Left colon (tissue), 2 donors: Measurements from ENCODE around the gene HOTAIR. TPM values are rescaled to one million over a fixed set of nuclear protein-coding genes. Genes with fewer than 3 reads are reported as not detected.

ENCODE experiments used
- ATAC-seq: fragments of 200-7000 bp; cut with Tn5 transposase; one replicate; pipeline ENCODE4 v1.9.1; 2020; ENCODE audit warnings: mild to moderate bottlenecking, moderate library complexity
- DNase-seq, 2 donors: peaks; one replicate each; pipeline ENCODE4 v3.0.0-alpha.2; 2020
- intact Hi-C, 2 donors: fragments of 100-400 bp; cut with DNase I in 1 of 2; cut with micrococcal nuclease in 1 of 2; formaldehyde crosslinking; loops; one replicate each; pipeline versions ENCODE4 v1.11.2 to v1.14.0; 2022; cut with DNase I, micrococcal nuclease
- total RNA-seq, 2 donors: library from RNA; stranded (reverse); fragmentation: NEBNext Ultra II Directional; extraction: Animal tissue kit (Norgen Biotek cat#: 25700); gene quantifications; one replicate each; pipeline ENCODE4 v1.2.1, GENCODE V29; 2021
- donor health status: DM: no; HTN: no; CAD: no.
- donor health status: DM: yes; HTN: yes; CAD: no.

The HOTAIR gene
- total RNA-seq, 2 donors from 2014 or later: not detected

DNA sequence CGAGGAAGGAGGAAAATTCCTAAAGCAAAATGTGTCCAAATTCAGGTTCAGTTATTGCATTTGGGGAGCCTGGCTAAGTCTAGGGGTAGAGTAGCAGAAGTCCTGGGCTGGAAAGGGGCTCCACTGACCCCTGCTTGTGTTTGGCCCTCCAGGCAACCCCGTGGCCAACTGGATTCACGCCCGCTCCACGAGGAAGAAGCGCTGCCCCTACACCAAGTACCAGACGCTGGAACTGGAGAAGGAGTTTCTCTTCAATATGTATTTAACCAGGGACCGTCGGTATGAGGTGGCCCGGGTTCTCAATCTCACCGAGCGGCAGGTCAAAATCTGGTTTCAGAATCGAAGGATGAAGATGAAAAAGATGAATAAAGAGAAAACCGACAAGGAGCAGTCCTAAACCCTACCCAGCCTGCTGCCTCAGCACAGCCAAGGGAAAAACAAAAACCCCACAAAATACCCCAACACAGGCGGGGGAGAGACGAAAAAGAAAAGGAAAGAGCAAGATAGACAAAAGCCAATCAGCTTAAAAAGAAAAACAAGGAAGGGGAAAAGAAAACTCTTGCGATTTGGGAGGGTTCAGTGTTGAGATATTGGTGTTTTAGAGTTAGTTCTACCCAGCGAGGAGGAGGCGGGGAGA lies 27.6 kb upstream of the HOTAIR start:
- ATAC-seq: no peak
- DNase-seq: no peak
- intact Hi-C loops: no loop called here

DNA sequence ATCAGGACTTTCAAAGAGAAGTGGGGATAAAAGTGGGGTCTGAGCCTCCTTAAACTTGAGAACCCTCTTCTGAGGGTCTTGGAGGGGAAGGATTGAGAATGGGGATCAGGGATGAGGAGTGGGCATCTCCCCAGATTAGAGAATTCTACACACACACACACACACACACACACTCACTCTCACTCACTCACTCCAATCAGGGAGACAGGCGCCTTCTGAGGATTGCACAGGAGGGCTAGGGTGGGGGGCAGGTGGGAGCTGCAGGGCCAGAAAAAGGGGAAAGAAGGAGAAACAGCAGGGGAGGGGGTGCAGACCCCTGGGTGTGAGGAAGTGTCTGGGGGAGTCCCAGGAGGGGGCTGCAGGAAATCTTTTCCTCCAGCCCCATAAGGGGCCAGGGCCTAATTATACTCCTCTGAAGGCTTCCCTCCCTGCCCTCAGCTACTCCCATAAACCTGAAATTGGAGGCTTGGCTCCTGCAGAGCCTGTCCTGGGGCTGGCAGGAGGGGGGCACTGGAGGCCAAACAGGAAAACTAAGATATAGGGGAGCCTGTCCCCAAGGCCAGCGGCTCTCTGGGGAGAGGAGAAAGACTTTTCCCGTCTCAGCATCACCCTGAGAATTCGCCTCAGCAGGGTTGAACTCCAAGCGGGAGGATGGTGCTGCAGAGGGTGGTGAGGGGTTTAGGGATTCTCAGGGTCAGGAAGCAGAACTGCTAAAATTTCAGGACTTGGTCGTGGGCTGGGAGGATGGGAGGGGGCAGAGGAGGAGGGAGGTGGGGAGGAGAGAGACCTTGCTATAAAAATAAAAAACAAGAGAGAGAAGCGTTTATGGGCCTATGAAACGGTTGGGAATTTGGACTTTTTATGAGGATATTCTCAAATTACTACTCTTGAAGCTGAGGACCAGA lies 26.8 kb upstream of the HOTAIR start:
- DNase-seq: no peak
- intact Hi-C loops: no loop called here
- ATAC-seq: no peak

DNA sequence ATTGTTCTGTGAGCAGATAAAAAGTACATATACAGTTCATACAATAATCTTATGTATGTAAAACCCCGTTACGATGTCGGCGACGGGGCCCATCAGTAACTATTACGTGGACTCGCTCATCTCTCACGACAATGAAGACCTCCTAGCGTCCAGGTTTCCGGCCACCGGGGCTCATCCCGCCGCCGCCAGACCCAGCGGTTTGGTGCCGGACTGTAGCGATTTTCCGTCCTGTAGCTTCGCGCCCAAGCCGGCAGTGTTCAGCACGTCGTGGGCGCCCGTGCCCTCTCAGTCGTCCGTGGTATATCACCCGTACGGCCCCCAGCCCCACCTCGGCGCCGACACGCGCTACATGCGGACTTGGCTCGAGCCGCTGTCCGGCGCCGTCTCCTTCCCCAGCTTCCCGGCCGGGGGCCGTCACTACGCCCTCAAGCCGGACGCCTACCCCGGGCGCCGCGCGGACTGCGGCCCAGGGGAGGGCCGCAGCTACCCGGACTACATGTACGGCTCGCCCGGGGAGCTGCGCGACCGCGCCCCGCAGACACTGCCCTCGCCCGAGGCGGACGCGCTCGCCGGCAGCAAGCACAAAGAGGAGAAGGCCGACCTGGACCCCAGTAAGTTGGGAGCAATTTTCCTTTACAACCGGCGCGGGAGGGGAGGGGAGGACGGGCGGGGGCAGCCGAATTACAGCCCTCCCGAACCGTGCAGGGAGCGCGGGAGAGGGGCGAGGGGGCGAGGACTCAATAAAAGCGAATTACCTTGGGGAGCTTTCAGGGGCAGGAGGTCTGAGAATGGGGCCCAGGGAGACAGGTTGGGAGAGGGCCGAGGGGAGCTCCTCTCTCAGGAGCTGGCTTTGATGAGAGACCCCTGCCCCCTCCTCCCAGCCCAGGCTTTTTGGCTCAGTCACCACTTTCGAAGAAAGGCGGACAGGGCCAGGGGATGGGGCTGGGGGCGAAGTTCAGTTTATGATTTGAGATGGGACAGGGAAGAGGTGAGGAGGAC lies 25.7 kb upstream of the HOTAIR start, which contains the start of gene HOXC9:
Gene HOXC9, plus strand, starts transcription at position 46 of the 999 bp plus-strand sequence. Its CDS starts 28 bp downstream, at position 74.
- ATAC-seq: no peak
- no peak for DNase-seq
- intact Hi-C loops: no loop called here

DNA sequence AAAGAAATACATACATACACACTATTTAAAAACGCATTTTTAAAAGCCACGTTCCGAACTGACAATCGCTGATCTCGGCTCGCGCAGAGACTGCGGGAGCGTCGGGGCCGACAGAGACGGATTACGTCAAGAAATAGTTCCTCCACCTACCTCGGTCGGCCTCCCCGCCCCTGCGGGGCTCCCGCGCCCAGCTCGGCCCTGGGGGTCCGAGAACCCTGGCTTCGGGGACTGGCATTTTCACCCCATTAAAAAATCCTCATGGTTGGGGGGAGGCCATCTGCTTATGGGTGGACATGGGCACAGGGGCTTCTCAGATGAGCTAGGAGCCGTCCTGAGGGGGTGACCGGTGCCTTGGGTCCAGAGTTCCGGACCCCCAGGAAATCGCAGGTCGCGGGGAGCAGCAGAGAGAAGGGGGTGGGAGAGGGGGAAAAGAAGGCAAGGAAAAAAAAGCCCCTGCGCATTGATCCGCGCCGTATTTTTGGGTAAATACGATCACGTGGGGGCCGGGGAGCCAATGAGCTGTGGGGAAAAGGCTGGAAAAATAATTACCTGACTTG lies 24.9 kb upstream of the HOTAIR start:
- intact Hi-C loops: no loop called here
- DNase-seq (no peak), ATAC-seq (no peak)

DNA sequence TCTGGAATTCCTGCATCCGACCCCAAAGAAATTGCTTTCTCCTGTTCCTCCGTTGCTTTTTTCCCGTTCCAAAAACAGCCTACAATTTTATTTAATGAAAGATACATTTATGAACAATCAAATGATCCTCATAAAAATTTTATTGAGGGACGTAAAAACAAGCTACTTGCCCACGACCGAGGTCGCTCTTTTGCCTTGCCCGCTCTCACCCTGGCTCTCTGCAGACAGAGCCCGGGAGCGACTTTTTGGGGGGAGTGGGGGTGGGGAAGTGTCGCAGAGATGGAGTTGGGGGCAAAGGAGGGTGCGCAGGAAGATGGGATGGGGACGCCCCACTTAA lies 24.1 kb upstream of the HOTAIR start:
- intact Hi-C loops: no loop called here
- no peak for ATAC-seq
- DNase-seq: no peak

DNA sequence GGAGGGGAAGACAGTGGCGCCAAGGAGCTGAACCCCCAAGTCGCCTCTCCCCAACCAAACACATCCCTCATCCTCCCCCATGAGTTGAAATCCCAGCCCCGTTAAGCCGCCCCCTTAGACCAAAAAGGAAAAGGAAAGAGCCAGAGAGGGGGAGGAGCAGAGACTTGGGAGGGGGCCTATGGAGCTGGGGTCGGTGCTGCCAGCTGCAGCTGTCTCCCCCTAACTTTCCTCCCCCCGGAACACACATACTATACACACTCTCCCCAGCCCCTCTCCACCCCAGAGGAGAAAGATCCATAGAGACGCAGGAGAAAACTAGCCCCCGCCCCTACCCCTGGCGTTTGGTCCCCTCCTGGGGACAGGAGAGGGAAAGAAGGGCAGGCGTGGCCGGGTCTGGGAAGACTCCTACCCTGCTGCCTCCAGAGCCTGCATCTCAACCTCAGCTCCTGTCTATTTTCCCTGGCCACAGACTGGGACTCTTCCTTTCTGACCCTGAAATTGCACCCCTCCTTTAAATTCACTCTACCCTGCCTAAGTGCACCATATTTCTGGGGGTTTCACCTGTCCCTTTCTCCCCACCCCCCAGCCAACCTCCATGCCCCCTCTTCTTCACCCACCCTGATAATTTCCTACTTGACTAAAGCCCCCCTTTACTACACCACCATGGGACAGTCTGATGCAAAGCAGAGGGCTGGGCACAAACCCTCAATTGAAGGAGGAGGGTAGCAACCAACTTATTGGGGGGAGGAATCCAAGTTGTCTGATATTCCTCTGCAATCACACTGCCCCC lies 23.6 kb upstream of the HOTAIR start:
- intact Hi-C loops: no loop called here
- no peak for DNase-seq
- ATAC-seq: no peak

DNA sequence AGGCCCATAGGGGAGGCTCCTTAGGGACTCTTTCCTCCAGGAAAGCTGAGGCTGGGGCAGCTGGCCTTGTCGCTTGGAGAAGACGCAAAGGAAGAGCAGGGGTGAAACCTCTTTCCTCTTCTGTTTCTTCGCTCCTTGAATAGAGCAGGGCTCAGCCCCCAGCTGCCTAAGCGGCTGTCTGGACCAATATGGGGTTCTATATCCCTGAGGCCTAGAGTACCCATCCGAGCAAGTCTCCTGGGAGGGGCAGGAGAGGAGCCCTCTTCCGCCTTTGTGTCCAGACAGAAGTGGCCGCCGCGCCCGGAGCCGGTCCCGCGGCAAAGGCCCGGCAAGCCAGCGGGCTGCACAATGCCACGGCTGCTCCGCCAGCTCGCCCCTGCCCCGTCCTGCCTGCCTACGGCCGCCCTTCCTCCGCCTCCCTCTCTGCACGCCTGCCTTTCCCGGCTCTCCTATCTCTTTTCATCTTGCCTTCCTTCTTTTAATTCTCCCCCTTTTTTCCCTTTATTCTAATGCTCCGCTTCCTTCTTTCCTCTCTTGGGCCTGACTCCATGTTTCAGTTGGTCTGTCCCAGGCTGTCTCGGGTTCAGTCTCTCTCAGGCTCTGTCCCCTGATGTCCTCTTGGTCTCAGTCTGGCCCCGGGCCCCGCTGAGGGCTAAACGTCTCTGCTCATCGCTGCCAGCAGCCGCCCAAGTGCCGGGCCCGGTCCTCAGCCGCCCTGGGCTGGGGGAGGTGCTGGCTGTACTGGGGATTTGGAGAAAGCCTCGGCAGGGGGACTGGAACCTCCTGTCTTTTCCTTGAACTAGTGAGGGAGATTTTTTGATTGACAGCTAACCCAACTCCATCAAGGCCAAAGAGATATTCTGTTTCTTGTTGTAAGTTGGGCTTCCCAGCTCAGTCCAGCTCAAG lies 22.7 kb upstream of the HOTAIR start:
- no peak for ATAC-seq

DNA sequence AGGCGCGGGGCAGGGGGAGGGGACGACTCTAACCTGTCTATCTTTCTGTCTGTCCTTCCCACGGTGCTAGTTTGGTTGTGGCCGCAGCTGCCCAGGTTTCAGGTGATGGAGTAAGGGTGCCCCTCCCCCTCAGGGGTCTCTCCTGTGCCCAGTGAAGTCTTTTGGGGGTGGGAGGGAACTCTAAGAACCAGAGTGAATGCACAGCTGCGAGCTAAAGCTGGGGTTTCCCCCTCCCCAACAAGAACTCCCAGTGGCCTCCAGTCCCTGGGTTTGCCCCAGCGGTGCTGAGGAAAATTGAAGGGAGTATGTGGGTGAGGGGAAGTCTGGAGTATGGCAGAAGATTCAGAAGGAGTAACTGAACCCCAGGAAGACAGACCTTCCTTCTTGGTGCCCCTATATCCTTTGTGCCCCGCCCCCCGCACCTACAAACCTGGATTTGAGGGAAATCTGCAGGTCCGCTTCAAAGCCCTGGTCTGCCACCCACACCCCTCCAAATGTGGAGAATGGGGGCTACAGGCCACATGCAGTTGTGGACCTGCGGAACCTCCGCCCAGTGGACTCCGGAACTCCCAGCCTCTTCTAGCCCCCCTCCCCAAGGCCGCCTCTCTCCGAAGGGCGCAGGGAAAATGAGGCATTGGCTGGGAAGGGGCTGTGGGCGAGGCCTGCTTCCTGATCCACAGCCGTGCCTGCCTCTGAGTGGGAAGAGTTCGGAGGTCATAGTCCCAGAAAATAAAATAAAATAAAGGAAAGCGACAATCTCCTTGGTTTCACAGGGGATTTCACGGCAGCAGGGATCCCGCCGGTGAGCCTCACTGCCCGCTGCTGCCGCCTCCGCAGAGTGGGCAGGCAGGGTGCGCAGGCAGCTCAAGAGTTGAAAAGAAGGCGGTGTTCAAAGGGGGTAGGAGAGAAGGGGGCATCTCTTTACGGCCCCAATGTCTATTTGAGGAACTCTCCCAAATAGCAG lies 21.8 kb upstream of the HOTAIR start:
- intact Hi-C loops: no loop called here
- DNase-seq: no peak

More for the DNA sequence above, 22.7 kb upstream of the HOTAIR start:
- intact Hi-C loops: no loop called here
- no peak for DNase-seq

DNA sequence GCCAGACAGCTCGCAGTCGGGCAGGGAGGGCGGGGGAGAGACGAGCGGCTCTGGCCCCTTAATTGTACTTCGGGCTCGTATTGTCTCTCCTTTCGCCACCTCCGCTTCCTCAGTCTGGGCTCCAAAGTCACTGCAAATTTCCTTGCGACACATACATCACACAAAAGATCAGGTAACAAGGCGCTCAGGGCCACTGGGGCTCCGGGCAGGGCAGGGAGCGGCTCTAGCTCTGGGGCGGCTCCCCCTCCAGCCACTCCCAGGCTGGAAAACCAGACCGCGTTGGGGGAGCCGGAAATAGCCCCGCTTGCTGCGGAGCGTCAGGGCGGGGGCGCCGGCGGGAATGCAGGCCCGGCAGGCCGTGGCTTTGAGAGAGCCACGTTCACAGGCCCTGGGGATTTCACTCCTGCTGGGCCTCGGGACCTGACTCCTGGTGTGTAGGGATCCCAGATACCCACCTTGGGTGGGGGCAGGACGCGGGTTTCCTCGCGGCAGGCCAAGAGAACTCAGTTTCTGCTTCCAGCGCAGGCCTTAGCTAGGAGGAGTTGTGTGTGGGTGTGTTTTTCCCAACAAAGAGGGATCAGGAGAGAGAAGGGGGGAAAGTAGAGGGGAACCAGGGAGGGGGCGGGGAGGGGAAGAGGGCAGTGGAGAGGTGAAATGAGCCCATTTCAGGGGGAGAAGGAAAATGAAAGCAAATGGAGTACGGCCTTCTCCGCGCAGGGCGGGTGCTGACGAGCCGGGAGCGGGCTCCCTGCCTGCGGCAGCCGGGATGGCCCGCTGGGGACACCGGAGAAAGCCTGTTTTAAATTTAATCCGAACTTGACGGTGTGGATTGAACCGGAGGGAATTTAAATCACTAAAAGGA lies 20.9 kb upstream of the HOTAIR start:
- DNase-seq (no peak), ATAC-seq (peak; percentile 63)
- intact Hi-C loops: no loop called here

More for the DNA sequence above, 21.8 kb upstream of the HOTAIR start:
- ATAC-seq: no peak

DNA sequence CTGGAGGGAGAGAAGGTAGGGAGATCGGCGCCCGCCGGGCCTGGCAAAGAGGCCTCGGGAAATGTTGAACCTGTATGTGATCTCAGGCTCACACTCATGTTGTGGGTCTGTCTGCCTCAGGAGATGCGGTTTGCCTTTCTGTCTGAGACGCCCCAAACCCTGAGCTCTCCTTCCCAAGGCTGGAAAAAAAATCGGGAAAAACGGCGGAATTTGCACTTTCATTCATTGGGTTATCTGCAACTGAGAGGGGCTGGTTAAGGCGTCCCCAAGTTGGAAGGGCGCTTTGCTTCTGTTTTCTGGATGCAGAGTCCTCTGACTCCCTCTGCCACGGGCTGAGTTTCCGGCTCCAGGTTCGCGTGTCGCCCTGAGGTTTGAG lies 20.2 kb upstream of the HOTAIR start:
- DNase-seq (no peak), ATAC-seq (no peak)
- intact Hi-C loops: no loop called here

DNA sequence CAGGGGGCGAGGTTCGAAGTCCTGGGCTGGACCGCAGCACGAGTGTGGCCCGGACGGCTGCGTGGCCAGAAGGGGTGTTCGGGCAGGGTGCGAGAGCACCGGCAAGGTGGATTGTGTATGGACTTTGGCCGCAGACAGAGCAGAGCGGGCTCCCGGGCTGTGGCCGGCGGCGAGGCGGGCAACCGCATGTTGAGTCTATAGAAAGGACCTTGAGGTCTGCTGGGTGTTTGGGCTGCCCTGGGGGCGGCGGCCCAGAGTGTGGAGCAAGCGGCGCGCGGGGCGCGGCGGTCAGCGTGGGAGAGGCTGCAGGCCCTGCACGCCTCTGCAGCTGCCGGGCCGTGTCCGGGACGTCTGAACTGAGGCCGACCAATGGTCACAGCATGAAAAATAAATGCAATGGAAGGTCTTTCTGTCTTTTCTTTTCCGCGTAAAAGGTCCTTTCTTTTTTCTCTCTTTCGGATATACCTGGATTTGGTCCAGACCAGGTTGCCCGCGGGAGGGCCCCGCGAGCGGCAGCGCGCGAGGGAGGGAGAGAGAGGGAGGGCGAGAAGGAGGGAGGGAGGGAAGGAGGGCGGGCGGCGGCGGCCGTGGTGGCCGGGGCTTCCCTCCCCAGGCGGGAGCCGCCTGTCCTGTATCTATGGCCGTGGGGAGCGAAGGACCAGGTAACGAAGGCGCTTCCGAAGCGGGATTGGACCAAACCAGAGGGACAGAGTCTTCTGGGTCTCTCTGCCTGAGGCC lies 19.7 kb upstream of the HOTAIR start:
- ATAC-seq (peak; percentile 24), DNase-seq (no peak)
- intact Hi-C loops: no loop called here

DNA sequence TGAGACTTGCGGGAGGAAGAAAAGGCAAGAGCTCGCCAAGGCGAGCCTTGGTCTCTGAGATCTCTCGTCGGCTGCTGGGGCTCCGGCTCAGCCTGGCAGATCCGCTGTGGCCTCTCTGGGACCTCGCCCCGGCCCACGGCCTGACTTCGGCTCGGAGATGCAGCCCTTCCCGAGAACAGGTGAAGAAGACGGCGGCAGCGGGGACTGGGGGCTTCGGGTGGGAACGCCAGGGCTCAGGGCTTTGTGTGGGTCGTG lies 19.2 kb upstream of the HOTAIR start:
- DNase-seq: no peak
- intact Hi-C loops: no loop called here
- no peak for ATAC-seq

DNA sequence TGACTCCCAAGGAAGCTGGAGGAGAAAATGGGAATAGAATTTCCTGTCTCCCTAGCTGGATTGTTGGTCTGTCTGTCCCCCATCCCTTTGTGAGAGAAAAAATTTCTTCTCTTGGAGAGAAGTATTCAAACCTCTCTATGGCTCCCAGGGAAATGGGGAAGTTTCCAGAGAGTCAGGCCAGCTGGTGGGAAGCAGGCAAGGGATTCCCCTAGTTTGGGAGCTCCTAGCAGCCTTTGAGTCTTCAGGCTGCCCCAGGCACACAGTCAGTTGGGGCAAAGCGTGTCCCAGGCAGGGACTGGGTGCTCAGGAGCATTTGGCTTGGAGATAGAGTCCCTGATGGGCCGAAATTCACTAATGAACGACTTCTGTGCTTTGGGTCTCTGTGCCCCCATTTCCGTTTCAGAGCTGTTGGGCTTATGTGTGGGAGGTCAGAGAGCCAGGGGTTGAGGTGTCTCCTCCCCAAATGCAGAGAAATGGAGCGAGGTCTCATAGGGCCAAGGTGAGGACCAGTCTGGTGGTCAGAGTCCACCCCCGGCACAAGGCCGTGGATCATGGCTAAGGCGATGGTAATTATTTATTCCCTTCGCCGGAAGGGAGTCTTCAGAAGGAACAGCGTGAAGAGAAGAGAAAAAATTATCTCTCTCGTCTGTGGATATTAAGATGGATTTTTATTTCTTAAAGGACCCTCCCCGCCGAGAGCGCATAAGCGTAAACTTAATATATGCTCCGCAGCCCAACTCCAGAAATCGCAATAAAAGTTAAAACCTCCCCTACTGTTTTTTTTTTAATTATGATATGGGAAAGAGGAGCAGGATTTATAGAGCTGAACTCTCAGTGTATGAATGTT lies 18.6 kb upstream of the HOTAIR start:
- ATAC-seq: no peak
- DNase-seq: no peak
- intact Hi-C loops: no loop called here

DNA sequence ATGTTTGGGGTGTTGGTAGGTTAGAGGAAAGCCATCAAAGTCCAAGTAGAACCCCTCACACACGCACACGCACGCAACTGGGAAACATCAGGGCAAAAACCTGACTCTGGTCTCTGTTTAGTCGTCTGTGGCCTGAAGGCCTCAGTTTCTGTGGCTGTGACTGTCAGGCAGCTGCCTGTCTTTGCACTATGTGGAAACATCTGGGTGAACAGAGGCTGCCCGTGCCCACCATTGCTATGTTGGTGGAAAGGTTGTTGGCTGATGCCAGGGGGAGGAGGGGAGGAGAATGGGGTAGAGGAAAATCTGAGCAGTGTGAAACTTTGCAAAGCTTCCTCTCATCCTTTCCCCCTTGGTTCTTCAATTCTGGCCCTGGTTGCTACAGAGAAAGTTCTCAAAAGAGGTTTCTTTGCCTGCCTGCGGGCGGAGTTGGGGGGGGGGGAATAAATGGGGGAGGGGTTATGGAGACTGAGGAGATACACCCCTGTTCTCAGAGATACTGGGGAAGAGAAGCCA lies 17.7 kb upstream of the HOTAIR start:
- no peak for DNase-seq
- no peak for ATAC-seq
- intact Hi-C loops: no loop called here
